ENCODE measurements around the gene ENTREP1.

ENTREP1 gene

GRCh38 chr9:69319324-69320025, 5.5 kb upstream of the ENTREP1 start:
- DNase-seq: no peak

- no peak for DNase-seq
Measured at GRCh38 chr9:69322256-69322655, 2.8 kb upstream of the ENTREP1 start.

GRCh38 chr9:69323861-69324260, 1.2 kb upstream of the ENTREP1 start:
- no peak for DNase-seq

GRCh38 chr9:69325409-69326212, 596 bp downstream of the ENTREP1 start:
- DNase-seq: no peak

GRCh38 chr9:69326261-69326660, 1.2 kb downstream of the ENTREP1 start:
- DNase-seq: no peak

- no peak for DNase-seq
Measured at GRCh38 chr9:69330580-69330979, 5.6 kb downstream of the ENTREP1 start.

GRCh38 chr9:69331444-69331843, 6.4 kb downstream of the ENTREP1 start:
- DNase-seq: no peak

- no peak for DNase-seq
Measured at GRCh38 chr9:69332067-69332685, 7.2 kb downstream of the ENTREP1 start.

- DNase-seq: no peak
Measured at GRCh38 chr9:69333716-69334115, 8.7 kb downstream of the ENTREP1 start.

GRCh38 chr9:69334317-69334716, 9.3 kb downstream of the ENTREP1 start:
- no peak for DNase-seq

GRCh38 chr9:69339620-69340019, 14.6 kb downstream of the ENTREP1 start:
- DNase-seq: no peak

- DNase-seq: no peak
Measured at GRCh38 chr9:69340631-69341030, 15.6 kb downstream of the ENTREP1 start.

GRCh38 chr9:69342769-69343168, 17.8 kb downstream of the ENTREP1 start:
- DNase-seq: no peak

- no peak for DNase-seq
Measured at GRCh38 chr9:69344459-69344858, 19.4 kb downstream of the ENTREP1 start.

- no peak for DNase-seq
Measured at GRCh38 chr9:69346596-69347390, 21.8 kb downstream of the ENTREP1 start.

GRCh38 chr9:69347607-69348006, 22.6 kb downstream of the ENTREP1 start:
- DNase-seq: no peak

- DNase-seq: no peak
Measured at GRCh38 chr9:69351227-69351626, 26.2 kb downstream of the ENTREP1 start.

- DNase-seq: no peak
Measured at GRCh38 chr9:69355232-69355631, 30.2 kb downstream of the ENTREP1 start.

GRCh38 chr9:69357030-69357775, 32.2 kb downstream of the ENTREP1 start:
- no peak for DNase-seq

GRCh38 chr9:69357821-69358220, 32.8 kb downstream of the ENTREP1 start:
- DNase-seq: no peak

GRCh38 chr9:69363191-69363590, 38.2 kb downstream of the ENTREP1 start:
- no peak for DNase-seq

- no peak for DNase-seq
Measured at GRCh38 chr9:69364510-69365150, 39.6 kb downstream of the ENTREP1 start.
